ENCODE results near the gene TENT4A.

DNA sequence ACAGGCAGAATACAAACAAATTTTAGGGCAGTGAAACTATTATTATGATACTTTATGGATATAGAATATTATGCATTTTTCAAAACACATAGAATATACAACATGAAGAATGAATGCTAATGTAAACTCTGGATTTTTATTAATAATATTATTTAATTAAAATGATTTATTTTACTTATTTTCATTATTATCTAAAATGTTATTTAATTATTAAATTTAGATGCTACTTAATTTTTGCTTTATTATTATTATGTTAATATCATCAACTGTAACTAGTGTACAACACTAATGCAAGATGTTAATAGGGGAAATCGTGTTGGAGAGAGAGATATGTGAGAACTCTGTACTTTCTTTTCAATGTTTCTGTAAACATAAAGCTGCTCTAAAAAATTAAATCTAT lies 39.3 kb upstream of the TENT4A start:
- TF ChIP-seq, protein P1, sequence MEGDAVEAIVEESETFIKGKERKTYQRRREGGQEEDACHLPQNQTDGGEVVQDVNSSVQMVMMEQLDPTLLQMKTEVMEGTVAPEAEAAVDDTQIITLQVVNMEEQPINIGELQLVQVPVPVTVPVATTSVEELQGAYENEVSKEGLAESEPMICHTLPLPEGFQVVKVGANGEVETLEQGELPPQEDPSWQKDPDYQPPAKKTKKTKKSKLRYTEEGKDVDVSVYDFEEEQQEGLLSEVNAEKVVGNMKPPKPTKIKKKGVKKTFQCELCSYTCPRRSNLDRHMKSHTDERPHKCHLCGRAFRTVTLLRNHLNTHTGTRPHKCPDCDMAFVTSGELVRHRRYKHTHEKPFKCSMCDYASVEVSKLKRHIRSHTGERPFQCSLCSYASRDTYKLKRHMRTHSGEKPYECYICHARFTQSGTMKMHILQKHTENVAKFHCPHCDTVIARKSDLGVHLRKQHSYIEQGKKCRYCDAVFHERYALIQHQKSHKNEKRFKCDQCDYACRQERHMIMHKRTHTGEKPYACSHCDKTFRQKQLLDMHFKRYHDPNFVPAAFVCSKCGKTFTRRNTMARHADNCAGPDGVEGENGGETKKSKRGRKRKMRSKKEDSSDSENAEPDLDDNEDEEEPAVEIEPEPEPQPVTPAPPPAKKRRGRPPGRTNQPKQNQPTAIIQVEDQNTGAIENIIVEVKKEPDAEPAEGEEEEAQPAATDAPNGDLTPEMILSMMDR (IDR thresholded peaks at IDR 0.05; ENCODE audit: low read depth, low read length) = no peak
- TF ChIP-seq EZH2phosphoT487 (IDR thresholded peaks at IDR 0.05; ENCODE audit: low read depth) = no peak
